OCI-LY1 (cell line): ENCODE results near the gene KLF15.

ENCODE experiments used
- CTCF ChIP-seq: fragments of 200-600 bp; sonication (generic), shearing (Covaris generic); IDR thresholded peaks from 2 replicates; pipeline ENCODE4 v1.5.1; 2017; ENCODE audit warnings: mild to moderate bottlenecking, antibody characterized with exemption, low read length, moderate library complexity, mixed read lengths
- EZH2 ChIP-seq: fragments of 200-600 bp; sonication (generic), shearing (Covaris generic); IDR thresholded peaks from 2 replicates; pipeline ENCODE4 v1.8.0; 2017; ENCODE audit warnings: borderline replicate concordance, mixed run types, mild to moderate bottlenecking, antibody characterized with exemption, low read length, moderate library complexity, mixed read lengths

DNA sequence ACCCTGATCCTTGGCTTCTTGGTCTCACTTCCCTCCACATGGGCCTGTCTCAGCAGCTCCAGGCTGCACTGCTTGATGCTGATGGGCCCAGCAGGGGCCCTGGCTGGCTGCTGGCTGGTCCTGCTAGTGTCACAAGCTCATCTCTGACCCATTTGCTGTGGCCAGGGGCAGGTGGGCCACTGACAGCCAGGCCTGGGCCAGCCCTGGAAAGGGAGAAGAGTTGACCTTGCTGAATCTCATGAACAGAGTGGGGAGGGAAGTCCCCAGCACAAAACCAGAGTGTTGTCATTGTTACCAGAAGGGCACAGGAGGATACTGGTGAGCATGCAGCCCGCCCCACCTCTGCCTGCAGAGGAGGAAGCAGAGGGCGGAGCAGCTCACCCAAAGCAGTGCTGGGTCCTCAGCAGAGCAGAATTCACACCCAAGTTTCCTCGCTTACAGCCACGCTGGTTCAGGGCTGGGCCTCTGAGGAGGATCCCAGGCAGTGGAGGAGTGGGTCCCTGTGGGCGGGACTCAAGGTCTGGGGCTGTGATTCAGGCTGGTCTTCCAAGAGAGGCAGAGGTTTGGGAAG is 7.6 kb upstream of the KLF15 start:
- TF ChIP-seq CTCF (no peak), EZH2 (no peak)
